ENCODE data around the gene LEPROT.

DNA sequence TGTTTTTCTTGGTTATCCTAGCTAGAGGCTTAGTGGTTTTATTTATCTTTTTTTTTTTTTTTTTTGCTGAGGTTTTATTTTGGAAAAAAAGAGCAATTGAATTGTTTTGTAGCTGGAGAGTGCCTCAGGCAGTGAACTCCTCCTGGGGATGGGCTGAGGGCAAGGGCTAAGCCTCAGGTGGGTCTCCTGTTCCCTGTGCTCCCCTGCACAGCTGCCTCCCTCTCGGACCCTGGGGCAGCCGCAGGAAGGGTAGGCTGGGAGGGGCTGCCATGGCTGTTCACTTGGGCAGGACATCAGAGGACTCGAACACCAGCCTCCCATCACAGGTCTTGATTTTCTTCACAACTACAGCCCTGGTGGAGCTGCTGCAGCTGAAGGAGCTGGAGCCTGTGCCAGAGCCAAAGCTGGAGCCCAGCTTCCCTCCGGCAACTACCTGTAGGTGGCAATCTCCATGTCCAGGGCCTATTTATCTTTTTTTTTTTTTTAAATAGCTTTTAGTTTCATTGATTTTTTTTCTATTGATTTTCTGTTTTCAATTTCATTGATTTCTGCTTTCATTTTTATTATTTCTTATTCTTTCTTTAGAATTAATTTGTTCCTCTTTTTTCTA, 28.9 kb downstream of the LEPROT start:
- TF ChIP-seq SRF (IDR thresholded peaks at IDR 0.05; ENCODE audit: low read depth): no peak
- TF ChIP-seq TCF7L2 (IDR thresholded peaks at IDR 0.05; ENCODE audit: borderline replicate concordance, extremely low read depth, insufficient read depth, insufficient read length): no peak
- TF ChIP-seq, protein P1, sequence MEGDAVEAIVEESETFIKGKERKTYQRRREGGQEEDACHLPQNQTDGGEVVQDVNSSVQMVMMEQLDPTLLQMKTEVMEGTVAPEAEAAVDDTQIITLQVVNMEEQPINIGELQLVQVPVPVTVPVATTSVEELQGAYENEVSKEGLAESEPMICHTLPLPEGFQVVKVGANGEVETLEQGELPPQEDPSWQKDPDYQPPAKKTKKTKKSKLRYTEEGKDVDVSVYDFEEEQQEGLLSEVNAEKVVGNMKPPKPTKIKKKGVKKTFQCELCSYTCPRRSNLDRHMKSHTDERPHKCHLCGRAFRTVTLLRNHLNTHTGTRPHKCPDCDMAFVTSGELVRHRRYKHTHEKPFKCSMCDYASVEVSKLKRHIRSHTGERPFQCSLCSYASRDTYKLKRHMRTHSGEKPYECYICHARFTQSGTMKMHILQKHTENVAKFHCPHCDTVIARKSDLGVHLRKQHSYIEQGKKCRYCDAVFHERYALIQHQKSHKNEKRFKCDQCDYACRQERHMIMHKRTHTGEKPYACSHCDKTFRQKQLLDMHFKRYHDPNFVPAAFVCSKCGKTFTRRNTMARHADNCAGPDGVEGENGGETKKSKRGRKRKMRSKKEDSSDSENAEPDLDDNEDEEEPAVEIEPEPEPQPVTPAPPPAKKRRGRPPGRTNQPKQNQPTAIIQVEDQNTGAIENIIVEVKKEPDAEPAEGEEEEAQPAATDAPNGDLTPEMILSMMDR (IDR thresholded peaks at IDR 0.05 in 2 of 3, conservative IDR thresholded peaks at IDR 0.05 in 1 of 3; ENCODE audit: borderline replicate concordance in 1 of 3, insufficient read depth in 1 of 3, low read depth in 2 of 3, low read length in 2 of 3): peak; percentile 12 to 47 (median 29); a peak in 3 of 6 replicates
- no peak for TF ChIP-seq SIN3A (IDR thresholded peaks at IDR 0.05; ENCODE audit: low read depth)
- no peak for TF ChIP-seq POLR2A (IDR thresholded peaks at IDR 0.05; ENCODE audit: borderline replicate concordance, extremely low read depth, insufficient read depth, insufficient read length)
- no peak for TF ChIP-seq ZNF274 (IDR thresholded peaks at IDR 0.05; ENCODE audit: low read depth, low read length)
- TF ChIP-seq EZH2 (IDR thresholded peaks at IDR 0.05): no peak
- TF ChIP-seq POLR2AphosphoS5 (IDR thresholded peaks at IDR 0.05; ENCODE audit: low read depth, low read length): no peak
- TF ChIP-seq CEBPB (IDR thresholded peaks at IDR 0.05; ENCODE audit: low read depth): no peak
- TF ChIP-seq, protein P2, sequence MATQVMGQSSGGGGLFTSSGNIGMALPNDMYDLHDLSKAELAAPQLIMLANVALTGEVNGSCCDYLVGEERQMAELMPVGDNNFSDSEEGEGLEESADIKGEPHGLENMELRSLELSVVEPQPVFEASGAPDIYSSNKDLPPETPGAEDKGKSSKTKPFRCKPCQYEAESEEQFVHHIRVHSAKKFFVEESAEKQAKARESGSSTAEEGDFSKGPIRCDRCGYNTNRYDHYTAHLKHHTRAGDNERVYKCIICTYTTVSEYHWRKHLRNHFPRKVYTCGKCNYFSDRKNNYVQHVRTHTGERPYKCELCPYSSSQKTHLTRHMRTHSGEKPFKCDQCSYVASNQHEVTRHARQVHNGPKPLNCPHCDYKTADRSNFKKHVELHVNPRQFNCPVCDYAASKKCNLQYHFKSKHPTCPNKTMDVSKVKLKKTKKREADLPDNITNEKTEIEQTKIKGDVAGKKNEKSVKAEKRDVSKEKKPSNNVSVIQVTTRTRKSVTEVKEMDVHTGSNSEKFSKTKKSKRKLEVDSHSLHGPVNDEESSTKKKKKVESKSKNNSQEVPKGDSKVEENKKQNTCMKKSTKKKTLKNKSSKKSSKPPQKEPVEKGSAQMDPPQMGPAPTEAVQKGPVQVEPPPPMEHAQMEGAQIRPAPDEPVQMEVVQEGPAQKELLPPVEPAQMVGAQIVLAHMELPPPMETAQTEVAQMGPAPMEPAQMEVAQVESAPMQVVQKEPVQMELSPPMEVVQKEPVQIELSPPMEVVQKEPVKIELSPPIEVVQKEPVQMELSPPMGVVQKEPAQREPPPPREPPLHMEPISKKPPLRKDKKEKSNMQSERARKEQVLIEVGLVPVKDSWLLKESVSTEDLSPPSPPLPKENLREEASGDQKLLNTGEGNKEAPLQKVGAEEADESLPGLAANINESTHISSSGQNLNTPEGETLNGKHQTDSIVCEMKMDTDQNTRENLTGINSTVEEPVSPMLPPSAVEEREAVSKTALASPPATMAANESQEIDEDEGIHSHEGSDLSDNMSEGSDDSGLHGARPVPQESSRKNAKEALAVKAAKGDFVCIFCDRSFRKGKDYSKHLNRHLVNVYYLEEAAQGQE (IDR thresholded peaks at IDR 0.05; ENCODE audit: low read depth): no peak
- TF ChIP-seq EGR1 (IDR thresholded peaks at IDR 0.05; ENCODE audit: low read depth): no peak
- TF ChIP-seq EZH2phosphoT487 (IDR thresholded peaks at IDR 0.05; ENCODE audit: borderline replicate concordance): no peak
- no peak for TF ChIP-seq FOSL1 (IDR thresholded peaks at IDR 0.05; ENCODE audit: low read depth)
- TF ChIP-seq CBX3 (IDR thresholded peaks at IDR 0.05; ENCODE audit: low read depth): no peak
